HG03432 (cell line): ENCODE data around the gene ITPK1.
"Not testable (repeated sequence)": the region's sequence is repeated elsewhere in the genome, so short reads cannot be mapped to it uniquely, and the experiment has no call there.

Experiments used
- ATAC-seq: cut with Tn5 transposase; IDR thresholded peaks from one replicate; pipeline ENCODE4 v1.9.1; 2021; ENCODE audit warnings: mild to moderate bottlenecking, moderate library complexity; ENCODE audit not compliant: unreplicated experiment

ITPK1 gene

DNA sequence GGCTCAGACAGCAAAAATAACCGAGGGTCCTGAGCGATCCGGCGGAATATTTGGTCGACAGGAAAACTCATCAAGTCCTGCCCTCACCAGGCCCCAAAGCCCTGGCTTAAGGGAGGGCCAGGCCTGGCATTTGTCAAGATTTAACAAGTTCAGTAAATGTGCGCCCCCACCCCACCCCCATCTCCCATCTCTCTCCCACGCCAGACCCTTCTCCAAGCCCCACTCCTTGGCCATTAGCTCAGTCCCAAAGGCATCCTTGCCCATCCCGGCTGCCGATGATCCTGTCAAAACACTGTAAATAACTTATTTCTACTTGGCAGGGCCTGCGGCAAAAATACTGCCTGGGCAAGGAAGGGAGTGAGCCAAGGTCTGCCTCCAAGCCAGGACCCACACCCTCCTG lies 52.8 kb downstream of the ITPK1 start:
- ATAC-seq = no peak

DNA sequence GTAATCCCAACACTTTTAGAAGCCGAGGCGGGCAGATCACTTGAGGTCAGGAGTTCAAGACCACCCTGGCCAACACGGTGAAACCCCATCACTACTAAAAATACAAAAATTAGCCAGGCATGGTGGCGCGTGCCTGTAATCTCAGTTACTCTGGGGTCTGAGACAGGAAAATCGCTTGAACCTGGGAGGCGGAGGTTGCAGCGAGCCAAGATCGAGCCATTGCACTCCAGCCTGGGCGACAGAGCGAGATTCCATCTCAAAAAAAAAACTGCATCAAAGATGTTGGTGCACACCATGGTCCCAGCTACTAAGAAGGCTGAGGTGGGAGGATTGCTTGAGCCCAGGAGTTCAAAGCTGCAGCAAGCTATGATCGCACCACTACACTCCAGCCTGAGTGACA lies 53.7 kb downstream of the ITPK1 start:
- not testable (repeated sequence) for ATAC-seq

DNA sequence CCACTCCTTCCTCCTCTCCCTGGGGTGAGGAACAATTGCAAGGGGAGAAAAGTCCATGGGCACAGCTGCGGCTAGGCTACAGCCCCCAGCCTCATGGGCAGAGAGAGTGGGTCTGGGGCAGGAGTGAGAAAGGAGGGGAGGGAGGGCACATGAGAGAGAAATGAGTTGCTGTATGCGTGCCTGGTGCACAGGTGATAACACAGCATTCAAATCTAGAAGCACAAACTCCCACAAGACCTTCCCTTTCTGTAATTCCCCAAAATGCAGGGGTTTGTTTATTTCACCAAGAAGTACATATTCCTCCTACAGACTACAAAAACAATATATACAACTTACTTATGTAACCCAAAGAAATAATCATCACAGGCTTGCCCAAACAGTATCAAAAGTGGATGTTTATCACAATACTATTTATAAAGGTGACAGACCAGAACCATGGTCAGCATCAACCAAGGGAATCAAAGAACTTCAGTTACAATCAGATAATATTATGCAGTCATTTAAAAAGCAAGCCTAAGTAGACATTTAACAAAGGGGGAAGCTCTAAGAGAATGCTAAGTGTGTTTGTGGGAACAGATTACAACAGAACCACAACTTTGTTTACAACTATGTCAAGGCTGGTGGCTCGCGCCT lies 54.2 kb downstream of the ITPK1 start:
- no peak for ATAC-seq

DNA sequence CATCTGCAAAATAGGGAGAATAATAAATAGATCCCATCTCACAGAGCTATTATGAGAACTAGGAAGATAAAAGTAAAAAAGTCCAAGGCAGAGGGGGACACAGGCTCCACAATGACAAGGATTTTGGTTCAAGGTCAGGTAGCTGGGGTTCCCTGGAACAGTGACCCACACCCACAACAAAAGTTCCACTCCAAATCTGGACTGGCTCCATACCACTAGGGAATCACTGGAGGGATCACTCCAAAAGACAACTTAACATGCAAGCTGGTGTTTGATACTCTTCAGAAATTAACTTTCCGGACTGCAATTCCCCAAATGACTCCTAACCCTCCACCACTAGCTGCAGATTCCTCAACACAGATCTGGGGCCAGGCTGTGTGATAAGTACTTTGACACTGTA lies 54.9 kb downstream of the ITPK1 start:
- ATAC-seq = no peak

DNA sequence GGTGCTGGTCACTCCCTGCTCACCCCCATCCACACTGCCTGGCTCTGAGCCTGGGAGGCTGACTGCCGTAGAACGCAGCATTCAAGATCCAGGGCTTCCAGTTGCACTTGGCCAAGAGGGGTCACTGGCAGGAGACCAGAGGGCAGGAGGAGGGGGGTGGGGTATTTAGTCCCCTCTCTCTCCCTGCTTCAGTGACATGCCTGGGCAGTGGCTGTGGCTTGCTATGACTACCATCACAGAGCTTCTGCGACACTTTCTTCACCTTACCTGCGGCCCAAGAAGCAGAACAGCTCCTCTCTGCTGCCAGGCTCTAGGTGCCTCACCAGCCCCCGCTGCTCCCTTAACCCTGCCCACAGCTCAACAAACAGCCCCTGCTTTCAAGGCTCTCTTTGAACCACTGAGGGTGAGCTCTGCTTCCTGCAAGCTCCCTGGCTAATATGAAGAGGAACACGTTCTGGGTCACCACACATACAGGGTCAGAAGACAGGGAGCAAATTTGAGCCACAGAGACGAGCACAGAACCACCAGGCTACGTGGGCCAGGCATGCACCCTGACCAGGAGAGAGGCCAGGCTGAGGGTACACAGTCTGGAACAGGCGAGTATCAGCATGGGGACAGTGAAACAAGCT lies 55.7 kb downstream of the ITPK1 start:
- ATAC-seq = no peak

DNA sequence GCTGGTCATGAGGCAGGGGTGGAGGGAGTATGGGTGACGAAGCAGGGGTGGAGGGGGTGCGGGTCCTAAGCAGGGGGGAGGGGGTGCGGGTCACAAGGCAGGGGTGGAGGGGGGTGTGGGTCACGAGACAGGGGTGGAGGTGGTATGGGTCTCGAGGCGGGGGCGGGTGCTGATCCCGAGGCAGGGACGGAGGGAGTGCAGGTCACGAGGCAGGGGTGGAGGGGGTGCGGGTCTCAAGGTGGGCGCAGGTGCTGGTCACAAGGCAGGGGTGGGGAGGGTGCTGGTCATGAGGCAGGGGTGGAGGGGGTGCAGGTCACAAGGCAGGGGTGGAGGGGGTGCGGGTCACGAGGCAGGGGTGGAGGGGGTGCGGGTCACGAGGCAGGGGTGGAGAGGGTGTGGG lies 56.5 kb downstream of the ITPK1 start:
- ATAC-seq = no peak

DNA sequence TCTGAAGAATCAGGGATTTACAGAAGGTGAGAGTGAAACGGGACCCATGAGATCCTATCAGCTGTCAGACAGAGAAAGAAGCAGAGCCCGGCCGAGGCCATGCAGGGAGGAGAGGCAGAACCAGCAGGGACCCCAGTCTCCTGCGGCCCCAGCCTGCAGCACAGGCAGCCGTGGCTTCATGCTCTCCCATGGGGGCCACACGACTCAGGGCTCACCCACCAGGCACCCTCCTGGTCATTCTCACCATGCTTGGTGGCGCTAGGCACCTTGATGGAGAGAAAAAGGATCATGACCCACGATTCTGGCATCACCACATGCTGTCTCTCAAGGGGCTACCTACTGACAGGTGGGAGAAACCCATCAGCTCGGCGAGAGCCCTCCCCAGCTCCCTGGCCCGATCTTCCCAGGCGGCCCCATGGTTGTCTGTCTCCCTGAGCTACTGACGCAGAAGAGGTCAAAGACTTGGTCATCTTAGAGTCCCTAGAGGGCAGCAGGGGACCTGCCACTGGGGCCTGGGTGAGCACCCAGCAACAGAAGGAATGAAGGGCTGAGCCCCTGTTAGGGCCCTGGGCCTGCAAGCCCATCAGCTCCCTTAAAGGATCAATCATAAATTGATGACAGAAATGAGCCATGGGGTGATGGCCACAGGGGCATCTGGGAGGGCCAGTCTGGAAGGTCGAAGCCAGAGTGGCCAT lies 58.0 kb downstream of the ITPK1 start:
- no peak for ATAC-seq

DNA sequence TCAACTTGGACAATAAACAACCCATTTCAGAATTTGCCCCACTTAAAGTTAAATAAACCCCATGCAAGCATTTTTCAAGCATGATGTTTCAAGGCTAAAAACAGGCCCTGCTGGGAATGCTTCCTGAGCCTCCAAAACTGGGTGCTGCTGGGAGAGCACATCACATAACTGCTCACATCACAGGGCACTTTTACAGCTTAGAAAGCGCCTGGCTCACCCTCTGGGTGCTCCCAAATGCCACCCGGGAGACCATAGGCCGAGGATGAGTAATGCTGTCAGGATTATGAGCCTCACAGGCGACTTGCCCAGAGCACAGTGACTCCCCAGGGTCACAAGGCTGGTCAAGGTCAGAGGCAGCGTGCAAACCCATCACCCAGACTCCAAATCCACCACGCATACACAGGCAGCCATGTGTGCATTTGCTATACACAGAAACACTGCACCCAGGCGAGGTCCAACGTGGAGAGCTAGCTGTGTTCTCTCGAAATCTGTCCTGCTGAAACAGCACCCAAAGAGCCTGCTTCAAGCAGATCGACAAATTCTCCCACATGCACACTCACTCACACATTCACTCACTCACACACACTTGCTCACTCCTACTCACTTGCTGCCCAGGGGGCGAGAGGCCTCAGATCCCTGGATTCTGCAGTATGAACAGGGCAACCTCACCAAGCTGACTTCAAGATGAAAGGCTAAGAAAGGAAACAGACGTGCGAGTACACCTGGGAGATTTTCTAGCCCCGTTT lies 58.7 kb downstream of the ITPK1 start:
- no peak for ATAC-seq

DNA sequence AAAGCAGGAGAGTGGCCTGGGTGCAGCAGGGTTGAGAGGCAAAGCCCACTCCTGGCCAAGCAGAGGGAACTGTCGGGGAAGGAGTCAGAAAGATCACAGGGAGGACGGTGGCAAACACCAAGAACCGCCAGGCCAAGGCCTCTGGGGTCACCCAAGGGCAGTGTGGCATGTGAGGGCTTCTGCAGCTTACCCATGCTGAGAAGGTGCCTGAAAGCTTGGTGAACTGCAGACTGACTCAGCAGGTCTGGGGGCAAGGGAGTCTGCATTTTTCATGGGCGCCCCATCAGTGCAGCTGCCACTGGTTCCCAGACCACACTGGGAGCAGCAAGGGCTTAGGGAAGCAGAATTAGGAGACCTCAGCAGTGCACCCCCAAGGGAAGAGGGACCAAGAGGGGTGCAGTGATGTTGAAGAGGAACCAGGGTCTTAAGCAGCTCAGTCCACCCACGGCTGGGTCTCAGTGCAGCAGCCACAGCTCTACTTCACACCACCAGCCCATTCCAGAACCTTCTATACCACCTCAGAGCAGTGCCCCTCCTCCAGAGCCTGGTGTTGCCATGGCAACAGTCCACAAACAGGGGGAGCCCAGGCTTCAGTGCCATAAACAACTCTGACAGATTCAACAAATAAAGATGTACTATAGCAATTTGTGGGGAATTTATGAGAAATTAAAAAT lies 59.4 kb downstream of the ITPK1 start:
- ATAC-seq = no peak

DNA sequence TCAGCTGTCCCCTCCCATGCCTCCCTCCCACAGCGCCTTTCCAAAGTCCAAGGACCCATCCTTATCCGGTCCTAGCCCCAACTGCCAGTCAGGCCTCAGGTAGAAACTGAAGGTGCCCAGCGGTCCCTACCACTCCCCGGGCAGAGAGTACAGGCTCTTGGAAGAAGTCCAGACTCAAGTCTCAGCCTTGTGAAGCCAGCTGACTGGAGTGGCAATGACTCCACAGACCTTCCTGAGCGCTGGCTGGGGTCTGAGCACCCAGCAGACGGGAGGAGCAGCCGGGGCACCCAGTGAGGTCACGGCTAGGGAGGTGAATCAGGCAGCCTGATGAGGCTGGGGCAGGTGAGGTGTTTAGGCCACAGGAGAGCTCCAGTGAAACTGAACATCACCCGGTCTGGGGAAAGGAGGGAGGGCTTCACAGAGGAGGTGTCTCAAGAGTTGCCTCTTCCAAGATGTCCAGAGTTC lies 60.0 kb downstream of the ITPK1 start:
- ATAC-seq = no peak

DNA sequence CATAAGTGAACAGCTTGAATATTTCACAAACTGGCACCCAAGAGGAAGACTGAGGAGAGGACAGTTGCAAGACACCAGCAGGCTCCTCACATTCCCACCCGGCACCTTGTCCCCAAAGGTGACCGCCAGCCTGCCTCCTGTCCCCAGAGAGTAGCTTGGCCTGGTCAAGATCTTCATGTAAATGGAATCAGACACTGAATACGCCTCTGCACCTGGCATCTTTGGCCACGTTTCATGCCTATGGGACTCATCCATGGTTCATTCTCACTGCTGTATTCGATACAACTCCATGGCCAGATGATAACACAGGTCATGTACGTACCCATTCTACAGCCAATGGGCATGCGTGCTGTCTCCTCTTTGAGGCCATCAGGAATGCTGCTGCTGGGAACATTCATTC lies 60.8 kb downstream of the ITPK1 start:
- ATAC-seq = no peak

DNA sequence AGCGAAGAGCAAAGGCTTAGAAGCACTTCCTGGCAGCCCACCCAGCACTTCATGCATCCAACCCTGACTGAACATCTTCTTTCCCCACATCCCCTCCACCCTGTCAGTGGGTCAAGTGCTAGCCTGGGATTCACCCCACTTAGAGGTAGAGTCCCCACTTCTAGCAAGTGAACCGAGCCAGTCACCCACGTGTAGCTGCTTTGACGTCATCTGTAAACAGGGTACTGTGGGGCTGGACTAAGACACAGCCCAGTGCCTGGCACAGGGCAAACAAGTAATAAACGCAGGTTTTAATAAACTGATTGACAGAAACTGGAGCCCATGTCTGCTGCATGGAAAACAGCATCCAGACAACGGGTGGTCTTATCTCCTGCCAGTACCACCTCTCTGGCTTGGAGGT lies 61.7 kb downstream of the ITPK1 start:
- ATAC-seq = no peak

DNA sequence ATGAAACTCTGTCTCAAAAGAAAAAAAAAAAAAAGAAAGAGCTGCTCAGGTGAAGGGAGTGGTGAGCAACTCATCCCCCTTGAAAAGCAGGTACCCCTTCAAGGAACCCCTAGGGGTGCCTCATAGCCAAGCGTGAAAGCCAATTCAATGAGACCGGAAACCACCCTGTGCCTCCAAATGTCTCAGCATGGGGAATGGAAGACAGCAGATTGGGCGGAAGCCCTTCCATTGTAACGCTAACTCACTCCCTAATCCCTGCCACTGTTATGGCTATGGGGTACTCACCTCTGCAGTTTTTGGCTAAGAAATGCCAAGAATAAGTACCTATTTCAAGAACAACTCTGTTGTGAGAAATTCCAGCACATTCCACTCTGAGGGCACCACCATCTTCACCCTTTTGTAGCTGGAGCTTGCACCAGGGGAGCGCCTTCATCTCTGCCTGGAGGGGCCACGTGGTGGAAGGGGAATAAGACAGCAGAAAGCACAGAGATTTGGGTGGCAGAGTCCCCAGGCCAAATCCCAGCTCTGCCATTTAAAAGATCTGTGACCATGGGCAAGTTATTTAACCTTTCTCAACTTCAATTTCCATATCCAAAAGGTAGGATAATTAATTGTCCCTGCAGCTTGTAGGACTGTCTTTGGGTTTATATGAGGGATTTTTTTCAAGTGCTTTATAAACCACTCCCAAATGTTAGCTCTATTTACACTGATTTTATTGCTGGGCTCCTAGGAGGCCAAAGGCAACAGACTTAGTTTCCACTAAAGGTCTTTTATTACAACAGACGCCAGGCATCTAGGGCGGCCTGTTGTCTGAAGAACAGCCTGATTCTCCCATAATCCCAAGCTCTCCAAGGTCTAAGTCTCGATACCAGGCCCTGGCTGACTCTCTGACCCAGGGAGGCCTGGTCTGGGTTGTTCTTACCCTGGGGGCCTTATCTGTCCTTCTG lies 63.9 kb downstream of the ITPK1 start:
- ATAC-seq = no peak

DNA sequence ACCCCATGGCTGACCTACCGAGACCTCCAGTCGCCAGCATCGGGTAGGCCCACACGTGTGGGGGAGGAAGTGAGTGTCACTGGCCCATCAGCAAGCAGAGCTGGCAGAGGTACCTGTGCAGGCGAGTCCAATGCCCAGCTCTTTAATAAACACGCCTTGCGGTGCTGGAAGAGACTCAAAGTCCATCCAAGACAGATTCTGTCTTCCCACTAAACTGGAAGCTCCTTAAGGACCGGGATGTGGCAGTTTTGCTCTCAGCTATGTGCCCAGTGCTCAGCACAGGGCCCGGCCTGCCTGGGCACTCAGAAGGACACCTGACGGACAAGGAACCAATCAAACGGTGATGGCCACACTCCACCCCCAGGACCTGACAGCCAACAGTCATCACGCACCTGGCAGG lies 65.0 kb downstream of the ITPK1 start:
- ATAC-seq = no peak

DNA sequence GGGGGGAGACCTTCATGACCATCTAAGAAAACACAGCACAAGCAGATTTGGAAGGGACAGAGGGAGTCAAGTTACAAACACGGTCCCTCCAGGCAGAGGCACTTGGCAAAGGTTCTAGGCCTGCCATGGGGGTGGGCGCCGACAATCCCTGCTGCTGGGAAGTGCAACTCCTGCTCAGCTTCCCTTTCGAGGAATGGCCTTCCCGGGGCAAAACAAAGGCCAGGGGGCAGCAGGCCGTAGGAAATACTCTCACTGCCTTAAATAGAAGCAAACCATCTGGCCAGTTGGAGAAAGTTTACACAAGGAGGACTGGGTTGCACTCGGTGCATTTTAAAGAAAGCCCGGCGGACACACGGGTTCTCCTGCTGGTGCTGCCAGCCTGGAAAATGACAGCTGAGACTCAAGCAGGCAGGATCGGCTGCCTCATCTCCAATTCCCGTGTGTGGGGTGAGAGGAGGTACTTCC lies 65.8 kb downstream of the ITPK1 start:
- ATAC-seq = no peak

DNA sequence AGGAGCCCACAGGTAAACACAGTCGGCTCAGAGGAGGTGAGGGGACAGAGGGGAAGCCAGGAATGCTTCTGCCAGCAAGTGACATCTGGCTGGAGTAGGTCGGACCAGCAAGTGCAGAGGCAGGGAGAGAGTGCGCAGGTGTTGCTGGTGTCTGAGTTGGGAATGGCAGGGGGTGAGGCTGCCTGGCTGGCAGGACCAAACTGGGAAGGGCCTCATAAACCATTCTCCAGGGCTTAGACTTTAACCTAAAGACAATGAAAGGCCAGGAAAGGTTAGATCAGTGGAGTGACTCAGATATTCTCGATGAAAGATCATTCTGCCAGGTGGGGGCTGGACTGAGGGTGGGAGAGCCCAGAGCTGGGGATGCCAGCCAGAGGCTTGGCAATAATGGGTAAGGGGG lies 66.4 kb downstream of the ITPK1 start:
- ATAC-seq = no peak

DNA sequence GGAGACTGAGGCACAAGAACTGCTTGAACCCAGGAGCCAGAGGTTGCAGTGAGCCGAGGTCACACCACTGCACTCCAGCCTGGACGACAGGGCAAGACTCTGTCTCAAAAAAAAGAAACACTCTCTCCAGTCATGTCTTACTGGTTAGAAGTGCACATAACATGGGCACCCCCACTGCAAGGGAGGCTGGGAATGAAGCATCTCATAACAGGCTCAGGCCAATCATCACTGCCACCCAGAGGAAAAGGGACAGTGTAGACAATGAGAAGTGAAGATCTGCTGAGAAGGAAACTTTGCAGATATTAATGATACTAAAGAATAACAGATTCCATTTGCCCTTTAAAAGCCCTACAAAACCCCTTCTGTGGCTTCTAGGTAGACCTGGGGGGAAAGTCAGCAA lies 66.9 kb downstream of the ITPK1 start:
- no peak for ATAC-seq

DNA sequence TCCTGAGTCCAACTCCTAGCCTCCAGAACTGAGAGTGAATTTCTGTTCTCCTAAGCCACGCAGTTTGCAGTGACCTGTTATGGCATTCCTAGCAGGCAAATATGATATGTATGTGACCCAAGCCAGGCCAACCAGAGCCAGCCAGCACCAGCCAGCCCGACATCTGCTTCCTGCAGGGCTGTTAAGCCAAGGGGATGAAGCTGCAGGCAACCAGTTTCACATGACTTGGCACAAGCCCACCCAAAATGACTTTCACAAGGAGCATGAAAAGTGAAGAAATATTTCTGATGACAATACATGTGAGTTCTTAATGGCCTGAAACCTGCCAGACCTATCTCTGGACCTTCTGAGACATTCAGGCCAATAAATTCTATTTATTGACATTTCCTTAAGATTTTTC lies 68.1 kb downstream of the ITPK1 start:
- no peak for ATAC-seq

DNA sequence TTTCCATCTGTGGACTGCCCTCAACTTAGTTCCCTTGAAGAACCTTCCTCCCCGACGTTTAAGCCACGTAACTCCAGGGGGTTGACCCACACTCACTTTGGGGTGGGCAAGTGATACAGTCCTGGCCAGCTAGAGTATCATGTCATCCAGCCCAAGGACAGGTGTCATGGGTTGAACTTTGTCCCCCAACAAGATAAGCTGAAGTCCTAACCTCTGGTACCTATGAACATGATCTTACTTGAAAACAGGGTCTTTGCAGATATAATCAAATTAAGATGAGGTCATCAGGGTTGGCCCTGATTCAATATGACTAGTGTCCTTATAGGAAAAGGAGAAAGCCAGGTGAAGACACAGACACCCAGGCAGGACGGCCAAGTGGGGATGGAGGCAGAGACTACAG lies 68.6 kb downstream of the ITPK1 start:
- no peak for ATAC-seq

DNA sequence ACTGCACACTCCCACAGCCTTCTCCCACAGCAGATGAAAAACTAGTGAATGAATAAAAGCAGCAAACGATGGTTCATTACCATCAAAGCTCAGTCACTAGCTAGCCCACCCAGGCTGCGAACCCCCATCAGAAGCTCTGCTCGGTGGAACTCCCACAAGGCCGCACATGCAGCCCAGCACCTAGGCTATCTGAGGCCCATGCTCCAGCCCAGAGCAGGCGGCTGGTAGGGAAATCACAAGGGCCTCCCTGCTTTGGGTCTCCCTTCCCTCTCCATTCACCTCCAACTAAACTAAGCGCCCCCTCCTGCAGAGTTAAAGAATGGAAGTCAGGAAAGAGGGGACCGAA lies 69.0 kb downstream of the ITPK1 start:
- ATAC-seq = no peak
